Uterus (tissue), 4 donors: ENCODE data around the gene RCAN2. TPM values are rescaled to one million over a fixed set of nuclear protein-coding genes. Genes with fewer than 3 reads are reported as not detected.

ENCODE experiments used
- DNase-seq, 2 donors: peaks; one replicate each; pipeline ENCODE4 v3.0.0-alpha.2; 2019 to 2020
- H3K27ac ChIP-seq, 2 donors: fragments of 200-600 bp; sonication (generic); 1 replicate in 1 of 2; 2 replicates in 1 of 2; pipeline ENCODE4 v1.5.1; 2016 to 2018
- H3K27me3 ChIP-seq, 2 donors: fragments of 200-600 bp; sonication (generic); one replicate each; pipeline ENCODE4 v1.5.1; 2018 to 2019; ENCODE audit warnings: control low read depth in 1 of 2
- H3K36me3 ChIP-seq, 2 donors: fragments of 200-600 bp; sonication (generic); one replicate each; pipeline ENCODE4 v1.5.1; 2019; ENCODE audit warnings: control low read depth in 1 of 2
- H3K4me1 ChIP-seq, 2 donors: fragments of 200-600 bp; sonication (generic); one replicate each; pipeline ENCODE4 v1.5.1; 2018 to 2019; ENCODE audit warnings: control low read depth in 1 of 2
- H3K4me3 ChIP-seq, 2 donors: fragments of 200-600 bp; sonication (generic); 1 replicate in 1 of 2; 2 replicates in 1 of 2; pipeline ENCODE4 v1.5.1; 2018 to 2019; ENCODE audit warnings: mild to moderate bottlenecking in 1 of 2
- H3K9me3 ChIP-seq, 2 donors: fragments of 200-600 bp; sonication (generic); one replicate each; pipeline ENCODE4 v1.5.1; 2019; ENCODE audit warnings: control low read depth in 1 of 2
- CTCF ChIP-seq, 4 experiments: fragments of 200-600 bp in 2 of 4; fragments of 450-650 bp in 2 of 4; sonication (generic) in 2 of 4; IDR thresholded peaks; one replicate each; pipeline ENCODE4 v1.5.1; 2016 to 2019; ENCODE audit warnings: antibody characterized with exemption in 4 of 4, mild to moderate bottlenecking in 2 of 4, moderate library complexity in 1 of 4
- POLR2A ChIP-seq, 2 donors: fragments of 450-650 bp; IDR thresholded peaks; one replicate each; pipeline ENCODE4 v1.6.1; 2016; ENCODE audit warnings: antibody characterized with exemption in 2 of 2, mild to moderate bottlenecking in 1 of 2, moderate library complexity in 1 of 2
- intact Hi-C: fragments of 100-400 bp; cut with DNase I; formaldehyde crosslinking; loops from one replicate; pipeline ENCODE4 v1.15.1; 2023; ENCODE audit warnings: low total_unique reads
- total RNA-seq, 4 donors: library from RNA; depleted of rRNA in 3 of 4; stranded (reverse); fragments of >200 nt in 3 of 4; gene quantifications; one replicate each; pipeline versions ENCODE4 v1.1.0 to v1.2.4, GENCODE V29; 2014 to 2023
- donor health status: DM: yes; HTN: yes; CAD: no.

RCAN2 gene
- total RNA-seq, 4 donors from 2014 or later = 3.0 to 36.4 (median 16.3) TPM

DNA sequence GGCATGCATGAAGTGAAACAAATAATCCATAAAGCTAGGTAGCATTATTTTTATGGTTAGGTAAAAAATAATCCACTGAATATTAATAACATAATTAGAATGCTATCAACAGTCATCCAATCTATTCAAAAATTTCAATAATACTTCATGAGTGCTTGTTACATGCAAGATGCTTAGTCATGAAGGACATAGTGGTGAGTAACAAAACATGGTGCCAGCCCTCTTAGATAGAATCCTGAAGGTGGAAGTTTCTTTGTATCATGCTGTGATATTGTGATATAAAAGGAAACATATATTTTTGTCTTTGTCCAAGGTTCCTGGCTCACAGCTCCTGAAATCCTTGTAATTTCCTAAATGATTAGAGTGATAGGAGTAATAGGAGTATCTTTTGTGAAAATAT lies 14.9 kb downstream of the RCAN2 start:
- Histone ChIP-seq H3K36me3 (no peaks in the 10 kb centered on the region), H3K9me3 (no peaks in the 10 kb centered on the region), H3K27ac (no peak overlapping the region), H3K4me1 (no peaks in the 10 kb centered on the region), H3K27me3 (no peaks in the 10 kb centered on the region), H3K4me3 (no peak overlapping the region)
- intact Hi-C loops = no loop called here
- TF ChIP-seq POLR2A (IDR thresholded peaks at IDR 0.05) (no peak), CTCF (IDR thresholded peaks at IDR 0.05) (no peak)
- DNase-seq = no peak

GRCh38 chr6:46473881-46474280 lies 17.4 kb downstream of the RCAN2 start:
- intact Hi-C loops = no loop called here

GRCh38 chr6:46472243-46472642 lies 19.0 kb downstream of the RCAN2 start:
- Histone ChIP-seq H3K27ac (no peak overlapping the region), H3K27me3 (no peaks in the 10 kb centered on the region), H3K4me3 (no peak overlapping the region), H3K36me3 (no peaks in the 10 kb centered on the region), H3K9me3 (no peaks in the 10 kb centered on the region), H3K4me1 (peaks cover 0 to 3% of the 10 kb centered on the region in 2 donors)
- DNase-seq = no peak
- intact Hi-C loops = no loop called here
- TF ChIP-seq POLR2A (IDR thresholded peaks at IDR 0.05) = no peak
- TF ChIP-seq CTCF (IDR thresholded peaks at IDR 0.05) = no peak

More at GRCh38 chr6:46473881-46474280, 17.4 kb downstream of the RCAN2 start:
- Histone ChIP-seq H3K27ac (no peak overlapping the region), H3K9me3 (no peaks in the 10 kb centered on the region), H3K27me3 (no peaks in the 10 kb centered on the region), H3K4me3 (no peak overlapping the region), H3K4me1 (no peaks in the 10 kb centered on the region), H3K36me3 (no peaks in the 10 kb centered on the region)
- TF ChIP-seq CTCF (IDR thresholded peaks at IDR 0.05) (no peak), POLR2A (IDR thresholded peaks at IDR 0.05) (no peak)
- no peak for DNase-seq

DNA sequence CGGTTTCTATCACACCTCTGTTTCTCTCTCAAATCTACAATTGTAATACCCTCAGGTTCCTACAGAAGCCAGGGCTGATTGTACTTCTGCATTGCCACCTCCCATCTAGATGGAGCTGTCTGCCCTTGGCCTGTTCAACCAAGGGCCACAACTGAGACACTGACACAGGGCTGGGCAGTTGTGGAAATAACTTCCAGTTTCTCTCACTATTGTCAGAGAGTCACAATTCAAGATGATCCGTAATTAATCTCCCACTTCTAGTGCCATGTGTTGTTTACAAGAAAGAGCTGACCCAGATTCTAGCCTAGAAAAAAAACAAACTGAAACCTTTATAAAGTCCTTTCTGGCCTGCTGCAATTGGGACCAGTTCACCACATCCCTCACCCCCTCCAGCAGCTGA lies 22.2 kb downstream of the RCAN2 start:
- Histone ChIP-seq H3K27me3 (no peaks in the 10 kb centered on the region), H3K36me3 (no peaks in the 10 kb centered on the region), H3K4me3 (no peak overlapping the region), H3K4me1 (peaks cover 0 to 3% of the 10 kb centered on the region in 2 donors), H3K27ac (peak overlapping the region; percentile 9 to 45), H3K9me3 (no peaks in the 10 kb centered on the region)
- intact Hi-C loops = no loop called here
- no peak for TF ChIP-seq CTCF (IDR thresholded peaks at IDR 0.05)
- TF ChIP-seq POLR2A (IDR thresholded peaks at IDR 0.05) = no peak
- DNase-seq = no peak

- Histone ChIP-seq H3K4me1 (peaks cover 0 to 3% of the 10 kb centered on the region in 2 donors), H3K9me3 (no peaks in the 10 kb centered on the region), H3K27me3 (no peaks in the 10 kb centered on the region), H3K27ac (peak overlapping the region; percentile 9 to 45), H3K36me3 (no peaks in the 10 kb centered on the region), H3K4me3 (no peak overlapping the region)
- intact Hi-C loops = no loop called here
- TF ChIP-seq CTCF (IDR thresholded peaks at IDR 0.05) (no peak), POLR2A (IDR thresholded peaks at IDR 0.05) (no peak)
- DNase-seq = no peak
Measured at GRCh38 chr6:46468403-46469010, 22.7 kb downstream of the RCAN2 start.
